GM12801 (cell line): ENCODE results near the gene PBX2.

Source experiments
- CTCF ChIP-seq: IDR thresholded peaks from one replicate; pipeline ENCODE4 v1.5.1; 2011; ENCODE audit warnings: control low read depth; ENCODE audit not compliant: insufficient read length; ENCODE audit errors: extremely low read depth

Gene PBX2

GRCh38 chr6:32190054-32190851 lies at the start of gene PBX2:
Gene PBX2 (minus strand): TSS chr6:32190202. CDS start chr6:32189915, 287 bp downstream.
- no peak for TF ChIP-seq CTCF

- no peak for TF ChIP-seq CTCF
Measured at GRCh38 chr6:32239462-32239861, 49.5 kb upstream of the PBX2 start.

GRCh38 chr6:32234934-32235333 lies 44.9 kb upstream of the PBX2 start:
- TF ChIP-seq CTCF, result no peak

GRCh38 chr6:32226434-32226833 lies 36.4 kb upstream of the PBX2 start:
- TF ChIP-seq CTCF, result no peak

- TF ChIP-seq CTCF, result no peak
Measured at GRCh38 chr6:32224696-32225095, 34.7 kb upstream of the PBX2 start.

GRCh38 chr6:32223258-32224235 lies 33.5 kb upstream of the PBX2 start, which contains the start of gene NOTCH4:
Gene NOTCH4 (minus strand): TSS chr6:32224067. CDS start chr6:32223928, 139 bp downstream.
- no peak for TF ChIP-seq CTCF
